H1 (cell line): ENCODE results near the gene GALT.

Source experiments
- CHD2 ChIP-seq: IDR thresholded peaks from 2 replicates; pipeline ENCODE4 v1.6.1; 2012; ENCODE audit warnings: low read length, improper control_type of control experiment
- CTCF ChIP-seq, 3 experiments: IDR thresholded peaks; 1 replicate in 2 of 3; 2 replicates in 1 of 3; pipeline versions ENCODE4 v1.5.1 to v1.6.1; 2011; ENCODE audit warnings: low read length in 3 of 3, mild to moderate bottlenecking in 3 of 3, inconsistent platforms in 2 of 3, low read depth in 1 of 3, moderate library complexity in 1 of 3; ENCODE audit not compliant: insufficient read depth in 1 of 3; ENCODE audit errors: control extremely low read depth in 1 of 3
- POLR2A ChIP-seq, 2 experiments: IDR thresholded peaks; 1 replicate in 1 of 2; 2 replicates in 1 of 2; pipeline ENCODE4 v1.6.1; 2011; ENCODE audit warnings: low read depth in 2 of 2, low read length in 2 of 2, mild to moderate bottlenecking in 2 of 2; ENCODE audit errors: control extremely low read depth in 1 of 2

- no peak for TF ChIP-seq POLR2A (IDR thresholded peaks at IDR 0.05; ENCODE audit: control extremely low read depth in 1 of 2, low read depth in 2 of 2, low read length in 2 of 2)
- TF ChIP-seq CHD2: peak; percentile 68; the same call in 1 of the 2 replicates
- peak in 2 of 3 experiments; percentile 1 to 33; a peak in 2 of 4 replicates for TF ChIP-seq CTCF (IDR thresholded peaks at IDR 0.05; ENCODE audit: control extremely low read depth in 1 of 3, insufficient read depth in 1 of 3, low read depth in 1 of 3, low read length in 3 of 3)
Measured at GRCh38 chr9:34651876-34652601, 5.6 kb downstream of the GALT start, which contains the start of gene IL11RA.
